HepG2 (cell line): ENCODE measurements around the gene STRADB. TPM values are rescaled to one million over a fixed set of nuclear protein-coding genes. Genes with fewer than 3 reads are reported as not detected.

Experiments
- CCAR2 ChIP-seq: fragments of 200-400 bp; formaldehyde crosslinking; optimal IDR thresholded peaks from 2 replicates; pipeline ENCODE3; 2018; ENCODE audit warnings: low read depth, mild to moderate bottlenecking, low read length, moderate library complexity
- FIP1L1 ChIP-seq: fragments of 200-400 bp; formaldehyde crosslinking; IDR thresholded peaks from 2 replicates; pipeline ENCODE4 v1.6.1; 2018; ENCODE audit warnings: low read depth, mild to moderate bottlenecking, low read length, moderate library complexity, borderline replicate concordance; ENCODE audit not compliant: insufficient read depth
- KLF12 ChIP-seq: sonication (generic); formaldehyde crosslinking; IDR thresholded peaks from 2 replicates; pipeline ENCODE4 v1.4.0; 2020; ENCODE audit warnings: missing genetic modification reagents, borderline replicate concordance
- PRPF4 ChIP-seq: fragments of 200-400 bp; formaldehyde crosslinking; IDR thresholded peaks from 2 replicates; pipeline ENCODE4 v1.6.1; 2016; ENCODE audit warnings: low read length, low read depth; ENCODE audit not compliant: poor library complexity, severe bottlenecking
- SCMH1 ChIP-seq: sonication (generic); formaldehyde crosslinking; IDR thresholded peaks from 2 replicates; pipeline ENCODE4 v1.9.0; 2021; ENCODE audit warnings: missing genetic modification reagents, mild to moderate bottlenecking, borderline replicate concordance
- SP2 ChIP-seq: sonication (generic); formaldehyde crosslinking; IDR thresholded peaks from 2 replicates; pipeline ENCODE4 v1.5.1; 2020; ENCODE audit warnings: mild to moderate bottlenecking, missing genetic modification reagents
- TOE1 ChIP-seq: sonication (generic); formaldehyde crosslinking; IDR thresholded peaks from 2 replicates; pipeline ENCODE4 v1.4.0; 2020; ENCODE audit warnings: mild to moderate bottlenecking, missing genetic modification reagents
- ZFAT ChIP-seq: sonication (generic); formaldehyde crosslinking; conservative IDR thresholded peaks from 2 replicates; pipeline ENCODE4 v1.8.1; 2023; ENCODE audit warnings: missing genetic modification reagents, inconsistent platforms
- ZMYM4 ChIP-seq: sonication (generic); formaldehyde crosslinking; IDR thresholded peaks from 2 replicates; pipeline ENCODE4 v1.8.1; 2023; ENCODE audit warnings: mild to moderate bottlenecking, missing genetic modification reagents
- ZNF264 ChIP-seq: sonication (generic); formaldehyde crosslinking; IDR thresholded peaks from 2 replicates; pipeline ENCODE4 v1.4.0; 2020; ENCODE audit warnings: missing genetic modification reagents
- ZNF354B ChIP-seq: sonication (generic); formaldehyde crosslinking; IDR thresholded peaks from 2 replicates; pipeline ENCODE4 v1.8.0; 2022; ENCODE audit warnings: mild to moderate bottlenecking, missing genetic modification reagents
- ZNF501 ChIP-seq: sonication (generic); formaldehyde crosslinking; IDR thresholded peaks from 2 replicates; pipeline ENCODE4 v1.5.1; 2020; ENCODE audit warnings: mild to moderate bottlenecking, moderate library complexity, missing genetic modification reagents
- ZNF510 ChIP-seq: sonication (generic); formaldehyde crosslinking; IDR thresholded peaks from 2 replicates; pipeline ENCODE4 v1.4.0; 2020; ENCODE audit warnings: low read depth, mild to moderate bottlenecking, missing genetic modification reagents
- ZNF558 ChIP-seq: sonication (generic); formaldehyde crosslinking; IDR thresholded peaks from 2 replicates; pipeline ENCODE4 v1.9.0; 2022; ENCODE audit warnings: mild to moderate bottlenecking, missing genetic modification reagents, borderline replicate concordance
- ZNF570 ChIP-seq: sonication (generic); formaldehyde crosslinking; IDR thresholded peaks from 2 replicates; pipeline ENCODE4 v1.4.0; 2020; ENCODE audit warnings: mild to moderate bottlenecking, missing genetic modification reagents, borderline replicate concordance
- polyA plus RNA-seq, 8 experiments: library from polyadenylated mRNA; depleted of rRNA in 3 of 8; stranded (reverse) in 7 of 8; unstranded in 1 of 8; fragments of >200 nt; fragmentation: Illumina TruSeq in 4 of 8; extraction: Trizol in 4 of 8; gene quantifications; 2 replicates each; pipeline versions ENCODE4 v1.2.1 to v1.2.3, GENCODE V29; 2011 to 2016; ENCODE audit warnings: low read depth in 4 of 8, missing spikeins in 1 of 8, mixed read lengths in 1 of 8; ENCODE audit not compliant: insufficient read depth in 1 of 8
- total RNA-seq, 5 experiments: library from RNA; depleted of rRNA; stranded (reverse); fragments of >200 nt; fragmentation: Illumina TruSeq; extraction: Trizol; gene quantifications; 2 replicates each; pipeline ENCODE4 v1.2.3, GENCODE V29; 2016; ENCODE audit warnings: low read depth in 1 of 5
- TF ChIP-seq, protein P1 (sequence below): sonication (generic); formaldehyde crosslinking; IDR thresholded peaks from 2 replicates; pipeline ENCODE4 v1.8.1; 2023; ENCODE audit warnings: mild to moderate bottlenecking, moderate library complexity, missing genetic modification reagents
- TF ChIP-seq, protein P2 (sequence below): sonication (generic); formaldehyde crosslinking; IDR thresholded peaks from 2 replicates; pipeline ENCODE4 v1.8.0; 2022; ENCODE audit warnings: low read depth, missing genetic modification reagents
- TF ChIP-seq, protein P3 (sequence below): sonication (generic); formaldehyde crosslinking; IDR thresholded peaks from 2 replicates; pipeline ENCODE4 v1.4.0; 2020; ENCODE audit warnings: missing genetic modification reagents
- TF ChIP-seq, protein P4 (sequence below): sonication (generic); formaldehyde crosslinking; conservative IDR thresholded peaks from 2 replicates; pipeline ENCODE4 v1.4.0; 2020; ENCODE audit warnings: mild to moderate bottlenecking, missing genetic modification reagents, moderate library complexity

The STRADB gene
- total and polyA plus RNA-seq, 2 of the 13 experiments (the other 11 are each of a cell fraction or from before 2014, with no cell fraction given): 34.1 to 66.6 TPM

DNA sequence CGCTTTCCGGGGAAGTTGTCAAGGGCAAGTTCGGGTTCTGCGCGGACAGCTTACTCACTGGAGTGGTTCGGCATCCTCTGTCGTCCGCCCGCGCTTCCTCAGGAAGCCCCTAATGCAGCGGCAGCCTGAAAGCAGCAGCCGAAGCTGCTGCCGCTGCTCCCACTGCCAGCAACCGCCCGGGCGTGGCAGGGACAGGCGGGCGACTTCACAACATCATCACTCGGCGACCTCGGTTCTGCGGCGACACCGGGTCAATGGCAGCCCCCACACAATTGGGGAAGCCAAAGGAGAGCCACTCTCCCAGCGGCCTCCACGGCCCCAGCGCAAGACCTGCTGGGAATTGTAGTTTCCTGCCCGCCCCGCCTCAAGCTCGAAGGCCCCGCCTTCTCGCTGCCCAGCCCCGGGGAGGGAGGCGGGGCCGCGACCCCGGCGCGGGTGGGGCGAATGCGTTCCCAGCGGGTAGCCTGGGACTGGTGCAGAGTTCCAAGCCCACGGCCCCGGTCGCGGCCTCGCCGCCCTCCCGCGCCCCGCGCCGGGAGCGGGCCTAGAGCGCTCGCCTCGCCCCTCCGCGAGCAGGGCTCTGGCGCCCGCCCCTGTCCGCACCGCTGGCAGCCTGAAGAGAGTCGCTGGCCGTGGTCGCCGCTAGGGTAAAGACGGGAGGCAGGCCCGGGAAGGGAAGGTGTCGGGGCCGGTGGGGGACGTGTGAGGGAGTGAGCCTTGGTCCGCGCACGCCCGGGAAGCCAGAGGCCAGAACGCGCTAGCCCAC, at the start of gene STRADB, which contains the start of gene TRAK2 (continued):
- TF ChIP-seq ZNF558 (CRISPR knock-in tag) (peak; percentile 94; the same call in 1 of the 2 replicates), PRPF4 (no peak), ZNF510 (CRISPR knock-in tag) (no peak), ZMYM4 (CRISPR knock-in tag) (peak; percentile 99), ZNF354B (CRISPR knock-in tag) (peak; percentile 62; the same call in 1 of the 2 replicates), FIP1L1 (no peak), CCAR2 (no peak), SCMH1 (CRISPR knock-in tag) (no peak), TOE1 (CRISPR knock-in tag) (0 out of 2 replicates have a peak, but pooled peaks have one; percentile 71), KLF12 (CRISPR knock-in tag) (no peak; the same call in 1 of the 2 replicates), ZFAT (CRISPR knock-in tag) (no peak), ZNF501 (CRISPR knock-in tag) (peak; percentile 99), SP2 (CRISPR knock-in tag) (peak; percentile 62), ZNF570 (CRISPR knock-in tag) (no peak), ZNF264 (CRISPR knock-in tag) (peak; percentile 8; the same call in 1 of the 2 replicates)
- TF ChIP-seq, protein P1, sequence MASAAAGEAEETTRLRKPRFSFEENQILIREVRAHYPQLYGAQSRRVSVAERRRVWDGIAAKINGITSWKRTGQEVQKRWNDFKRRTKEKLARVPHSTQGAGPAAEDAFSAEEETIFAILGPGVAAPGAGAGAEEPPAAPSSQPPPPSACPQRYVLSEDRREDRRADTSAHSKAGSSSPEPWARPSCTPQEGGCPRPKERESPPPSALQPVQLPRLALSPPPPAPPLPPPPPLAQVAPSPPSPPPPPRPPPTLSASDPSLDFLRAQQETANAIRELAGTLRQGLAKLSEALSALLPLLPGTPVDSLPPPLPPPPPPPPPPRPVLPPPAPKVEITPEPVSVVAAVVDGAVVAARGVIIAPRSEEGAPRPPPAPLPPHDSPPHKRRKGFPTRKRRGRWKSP (CRISPR knock-in tag): peak; percentile 73; the same call in 1 of the 2 replicates
- TF ChIP-seq, protein P2, sequence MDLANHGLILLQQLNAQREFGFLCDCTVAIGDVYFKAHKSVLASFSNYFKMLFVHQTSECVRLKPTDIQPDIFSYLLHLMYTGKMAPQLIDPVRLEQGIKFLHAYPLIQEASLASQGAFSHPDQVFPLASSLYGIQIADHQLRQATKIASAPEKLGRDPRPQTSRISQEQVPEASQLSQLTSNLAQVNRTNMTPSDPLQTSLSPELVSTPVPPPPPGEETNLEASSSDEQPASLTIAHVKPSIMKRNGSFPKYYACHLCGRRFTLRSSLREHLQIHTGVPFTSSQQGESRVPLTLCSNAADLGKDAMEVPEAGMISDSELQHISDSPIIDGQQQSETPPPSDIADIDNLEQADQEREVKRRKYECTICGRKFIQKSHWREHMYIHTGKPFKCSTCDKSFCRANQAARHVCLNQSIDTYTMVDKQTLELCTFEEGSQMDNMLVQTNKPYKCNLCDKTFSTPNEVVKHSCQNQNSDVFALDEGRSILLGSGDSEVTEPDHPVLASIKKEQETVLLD (CRISPR knock-in tag): peak; percentile 98
- TF ChIP-seq, protein P3, sequence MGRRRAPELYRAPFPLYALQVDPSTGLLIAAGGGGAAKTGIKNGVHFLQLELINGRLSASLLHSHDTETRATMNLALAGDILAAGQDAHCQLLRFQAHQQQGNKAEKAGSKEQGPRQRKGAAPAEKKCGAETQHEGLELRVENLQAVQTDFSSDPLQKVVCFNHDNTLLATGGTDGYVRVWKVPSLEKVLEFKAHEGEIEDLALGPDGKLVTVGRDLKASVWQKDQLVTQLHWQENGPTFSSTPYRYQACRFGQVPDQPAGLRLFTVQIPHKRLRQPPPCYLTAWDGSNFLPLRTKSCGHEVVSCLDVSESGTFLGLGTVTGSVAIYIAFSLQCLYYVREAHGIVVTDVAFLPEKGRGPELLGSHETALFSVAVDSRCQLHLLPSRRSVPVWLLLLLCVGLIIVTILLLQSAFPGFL: 0 out of 2 replicates have a peak, but pooled peaks have one; percentile 33
- TF ChIP-seq, protein P4, sequence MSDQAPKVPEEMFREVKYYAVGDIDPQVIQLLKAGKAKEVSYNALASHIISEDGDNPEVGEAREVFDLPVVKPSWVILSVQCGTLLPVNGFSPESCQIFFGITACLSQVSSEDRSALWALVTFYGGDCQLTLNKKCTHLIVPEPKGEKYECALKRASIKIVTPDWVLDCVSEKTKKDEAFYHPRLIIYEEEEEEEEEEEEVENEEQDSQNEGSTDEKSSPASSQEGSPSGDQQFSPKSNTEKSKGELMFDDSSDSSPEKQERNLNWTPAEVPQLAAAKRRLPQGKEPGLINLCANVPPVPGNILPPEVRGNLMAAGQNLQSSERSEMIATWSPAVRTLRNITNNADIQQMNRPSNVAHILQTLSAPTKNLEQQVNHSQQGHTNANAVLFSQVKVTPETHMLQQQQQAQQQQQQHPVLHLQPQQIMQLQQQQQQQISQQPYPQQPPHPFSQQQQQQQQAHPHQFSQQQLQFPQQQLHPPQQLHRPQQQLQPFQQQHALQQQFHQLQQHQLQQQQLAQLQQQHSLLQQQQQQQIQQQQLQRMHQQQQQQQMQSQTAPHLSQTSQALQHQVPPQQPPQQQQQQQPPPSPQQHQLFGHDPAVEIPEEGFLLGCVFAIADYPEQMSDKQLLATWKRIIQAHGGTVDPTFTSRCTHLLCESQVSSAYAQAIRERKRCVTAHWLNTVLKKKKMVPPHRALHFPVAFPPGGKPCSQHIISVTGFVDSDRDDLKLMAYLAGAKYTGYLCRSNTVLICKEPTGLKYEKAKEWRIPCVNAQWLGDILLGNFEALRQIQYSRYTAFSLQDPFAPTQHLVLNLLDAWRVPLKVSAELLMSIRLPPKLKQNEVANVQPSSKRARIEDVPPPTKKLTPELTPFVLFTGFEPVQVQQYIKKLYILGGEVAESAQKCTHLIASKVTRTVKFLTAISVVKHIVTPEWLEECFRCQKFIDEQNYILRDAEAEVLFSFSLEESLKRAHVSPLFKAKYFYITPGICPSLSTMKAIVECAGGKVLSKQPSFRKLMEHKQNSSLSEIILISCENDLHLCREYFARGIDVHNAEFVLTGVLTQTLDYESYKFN (CRISPR knock-in tag): peak; percentile 69
